NCI-H2227 treated with DMSO at 0.1 percent for 48 hours (cell line): ENCODE results near the gene AIFM3.
"Not testable (repeated sequence)": the region's sequence is repeated elsewhere in the genome, so short reads cannot be mapped to it uniquely, and the experiment has no call there.

Source experiments
- DNase-seq: peaks from one replicate; lab custom pipeline; 2025; lab: John Stamatoyannopoulos, UW

The AIFM3 gene

DNA sequence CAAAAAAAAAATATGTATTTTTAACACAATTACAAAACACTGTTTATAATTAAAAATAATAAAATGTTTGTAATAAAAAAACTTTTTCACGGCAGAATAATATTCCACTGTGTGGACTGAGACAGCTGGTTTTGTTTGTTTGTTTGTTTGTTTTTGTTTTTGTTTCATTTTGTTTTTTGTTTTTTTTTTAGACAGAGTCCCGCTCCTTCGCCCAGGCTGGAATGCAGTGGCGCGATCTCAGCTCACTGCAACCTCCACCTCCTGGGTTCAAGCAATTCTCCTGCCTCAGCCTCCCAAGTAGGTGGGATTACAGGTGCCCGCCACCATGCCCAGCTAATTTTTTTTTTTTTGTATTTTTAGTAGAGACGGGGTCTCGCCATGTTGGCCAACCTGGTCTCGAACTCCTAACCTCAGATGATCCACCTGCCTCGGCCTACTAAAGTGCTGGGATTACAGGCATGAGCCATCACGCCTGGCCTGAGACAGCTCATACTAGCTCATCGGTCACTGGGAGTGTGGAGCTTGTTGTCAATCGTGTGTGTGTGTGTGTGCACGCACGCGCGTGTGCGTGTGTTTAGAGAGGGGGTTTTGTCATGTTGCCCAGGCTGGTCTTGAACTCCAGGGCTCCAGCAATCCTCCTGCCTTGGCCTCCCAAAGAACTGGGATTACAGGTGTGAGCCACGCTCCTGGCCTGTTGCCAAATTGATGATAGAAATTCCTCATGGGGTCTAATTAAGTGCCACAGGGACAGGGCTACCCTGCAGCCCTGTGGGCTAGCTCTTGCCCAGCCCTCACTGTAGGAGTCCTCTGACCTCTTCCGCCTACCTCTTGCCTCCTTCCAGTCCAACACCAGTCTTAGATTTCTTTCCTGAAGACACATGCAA is 7.2 kb upstream of the AIFM3 start:
- no peak for DNase-seq

GRCh38 chr22:20960609-20961008 is 6.4 kb upstream of the AIFM3 start:
- no peak for DNase-seq

DNA sequence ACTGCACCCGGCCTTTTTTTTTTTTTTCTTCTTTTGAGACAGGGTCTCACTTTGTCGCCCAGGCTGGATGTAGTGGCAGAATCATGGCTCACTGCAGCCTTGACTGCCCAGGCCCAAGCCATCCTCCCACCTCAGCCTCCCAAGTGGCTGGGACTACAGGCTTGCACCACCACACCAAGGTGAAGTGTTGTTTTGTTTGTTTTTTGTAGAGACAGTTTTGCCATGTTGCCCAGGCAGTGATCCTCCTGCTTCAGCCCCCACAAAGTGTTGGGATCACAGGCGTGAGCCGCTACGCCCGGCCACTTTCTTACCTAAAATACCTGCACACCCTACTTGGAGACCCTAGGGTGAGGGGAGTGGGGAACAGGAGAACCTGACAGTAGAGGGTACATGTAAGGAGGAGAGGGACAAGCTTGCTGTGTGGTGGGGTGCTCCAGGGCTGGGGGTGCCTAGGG is 4.5 kb upstream of the AIFM3 start:
- DNase-seq: no peak

DNA sequence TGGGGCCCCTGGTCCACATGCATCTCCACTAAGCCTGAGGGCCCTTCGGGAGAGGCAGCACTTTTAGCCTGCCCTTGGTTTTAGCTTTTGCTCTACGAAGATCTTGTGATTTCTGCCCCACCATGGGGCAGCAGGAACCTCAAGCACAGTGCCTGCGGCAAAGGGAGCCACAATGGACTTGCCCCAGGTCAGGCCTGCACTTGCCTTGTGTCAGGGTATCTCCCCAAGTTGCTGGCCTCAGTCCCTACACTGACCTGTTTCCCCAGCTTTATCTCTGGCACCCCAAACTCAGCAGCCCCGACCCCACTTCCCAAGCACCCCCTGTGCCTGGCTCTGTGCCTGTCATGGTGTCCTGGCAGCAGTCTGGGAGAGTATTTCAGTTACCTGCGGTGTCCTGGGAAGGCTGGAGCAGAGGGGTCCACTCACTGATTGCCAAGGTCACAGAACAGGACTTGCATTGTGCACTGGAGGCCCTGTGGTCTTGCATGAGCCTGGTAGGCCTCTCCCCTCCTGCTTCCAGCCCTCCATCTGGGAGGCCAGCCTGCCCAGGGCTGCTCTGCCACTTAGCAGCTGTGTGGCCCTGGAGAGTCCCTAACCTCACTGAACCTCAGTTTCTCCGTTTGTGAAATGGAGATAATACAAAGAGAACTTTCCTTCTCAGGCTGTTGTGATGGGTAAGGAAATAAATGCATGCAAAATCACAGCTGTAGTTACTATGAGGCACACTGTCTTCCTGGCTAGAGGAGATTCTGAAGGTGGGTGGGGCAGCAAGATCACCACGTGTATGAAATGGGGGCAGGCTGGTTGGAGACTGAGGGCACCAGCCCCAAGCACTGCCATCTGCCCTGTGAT is 3.6 kb upstream of the AIFM3 start:
- no peak for DNase-seq

DNA sequence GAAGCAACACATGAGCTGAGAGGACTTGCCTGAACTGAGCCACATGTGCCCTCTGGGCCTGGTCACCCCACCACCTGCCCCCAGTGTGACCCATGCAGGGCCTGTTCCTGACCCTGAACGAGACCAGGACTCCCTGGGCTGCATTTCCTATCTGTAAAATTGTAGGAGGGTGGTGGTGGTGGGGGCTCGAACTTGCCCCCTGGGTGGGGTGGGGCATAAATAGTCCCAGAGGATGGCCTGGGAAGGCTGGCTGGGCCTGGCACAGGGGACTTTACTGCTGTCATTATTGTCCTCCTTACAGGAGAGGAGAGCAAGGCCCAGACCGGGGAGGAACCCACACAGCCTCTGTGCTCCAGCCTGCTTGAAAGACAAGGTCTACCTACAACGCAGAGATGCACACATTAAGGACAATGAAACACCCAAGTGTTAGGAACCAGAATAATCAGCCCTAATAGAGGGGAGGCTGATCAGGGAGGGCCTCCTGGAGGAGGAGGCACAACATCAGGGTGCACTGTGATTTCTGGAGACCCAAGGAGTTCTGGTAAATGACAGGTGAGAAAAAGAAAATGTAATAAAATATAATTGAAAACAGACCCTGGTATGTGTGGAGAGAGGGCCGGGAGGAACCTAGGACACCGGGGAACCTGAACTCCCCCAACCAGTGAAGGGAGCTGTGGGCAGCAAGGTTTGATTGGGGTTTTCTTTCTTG is 2.8 kb upstream of the AIFM3 start:
- no peak for DNase-seq

- no peak for DNase-seq
Measured at GRCh38 chr22:20964799-20965103, 2.3 kb upstream of the AIFM3 start.

DNA sequence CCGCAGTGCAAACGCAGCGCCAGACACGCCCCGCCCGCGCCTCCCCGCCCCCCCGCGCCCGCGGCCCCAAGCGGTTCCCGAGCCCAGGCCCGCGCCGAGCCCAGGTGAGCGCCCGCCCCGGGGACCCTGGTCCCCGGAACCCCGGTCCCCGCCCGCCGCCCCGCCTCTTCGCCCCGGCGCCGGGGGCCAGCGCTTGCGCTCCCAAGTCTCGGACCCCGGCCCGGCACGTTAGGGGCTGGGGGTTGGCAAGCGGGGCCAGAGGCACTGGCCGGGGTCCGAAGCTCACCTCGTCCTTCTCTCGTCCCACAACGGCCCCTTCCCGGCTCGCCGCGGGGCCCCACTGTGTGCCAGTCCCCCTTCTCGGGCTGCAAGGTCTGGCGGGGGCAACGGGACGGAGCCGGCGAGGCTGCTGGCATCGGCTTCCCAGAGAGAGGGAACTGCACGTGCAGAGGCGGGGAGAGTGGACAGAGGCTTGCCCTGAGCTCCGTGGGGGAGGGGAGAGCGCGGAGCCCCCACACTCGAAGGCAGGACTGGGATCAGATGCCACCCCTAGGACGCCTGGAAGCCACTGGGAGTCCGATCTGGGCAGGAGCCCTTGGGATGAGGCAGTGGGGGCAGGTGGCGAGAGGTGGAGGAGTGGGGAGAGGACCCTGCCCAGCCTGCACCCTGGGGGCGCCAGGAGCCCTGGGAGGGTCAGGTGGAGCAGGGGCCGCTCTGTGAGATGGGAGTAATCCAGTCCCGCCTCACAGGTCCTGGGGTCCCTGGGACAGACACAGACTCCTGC is 1.8 kb upstream of the AIFM3 start:
- DNase-seq: no peak

DNA sequence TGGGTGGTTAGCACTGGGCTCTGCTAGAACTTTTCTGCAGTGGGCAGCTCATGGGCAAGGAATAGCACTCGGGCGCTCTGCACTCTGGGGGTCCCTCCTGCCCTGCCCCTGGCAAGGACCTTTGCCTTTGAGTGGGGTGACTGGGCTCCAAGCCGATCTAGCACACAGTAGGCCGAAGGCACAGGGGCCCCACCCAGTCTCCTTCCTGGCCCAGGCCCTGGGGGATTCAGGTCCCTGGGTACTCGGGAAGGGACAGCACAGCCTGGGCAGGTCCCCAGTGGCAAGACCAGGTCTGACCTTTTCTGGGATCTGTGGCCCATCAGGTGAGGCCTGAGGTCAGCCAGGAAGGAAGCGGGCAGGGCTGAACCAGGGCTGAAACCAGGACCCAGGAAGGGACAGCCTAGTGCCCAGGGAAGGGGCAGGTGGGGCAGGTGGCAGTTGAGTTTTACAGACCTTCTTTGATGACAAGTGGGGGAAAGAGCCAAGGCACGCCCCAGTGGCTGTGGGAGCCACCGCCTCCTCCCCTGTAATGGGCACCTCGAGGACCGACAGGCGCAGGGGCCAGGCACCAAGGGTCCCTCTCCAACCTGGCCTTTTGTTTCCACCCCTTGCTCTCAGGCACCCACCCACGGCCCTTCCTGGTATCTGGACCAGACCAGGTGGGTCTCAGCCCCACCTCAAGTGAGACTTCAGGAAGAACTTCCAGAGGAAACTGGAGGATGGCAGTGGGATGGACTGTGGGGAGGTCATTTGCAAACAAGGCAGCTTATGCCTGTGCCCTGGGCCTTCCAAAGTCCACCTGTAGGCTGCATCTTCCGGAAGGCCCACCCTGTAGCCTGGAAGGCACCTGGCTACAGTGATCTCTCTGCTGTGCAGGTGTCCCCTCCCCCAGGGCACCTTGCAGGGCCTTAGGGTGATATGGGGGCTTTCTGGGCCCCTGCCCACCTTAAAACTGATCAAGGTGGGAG is 883 bp upstream of the AIFM3 start:
- DNase-seq: no peak

- DNase-seq: no peak
Measured at GRCh38 chr22:20967697-20968211, 699 bp downstream of the AIFM3 start.

DNA sequence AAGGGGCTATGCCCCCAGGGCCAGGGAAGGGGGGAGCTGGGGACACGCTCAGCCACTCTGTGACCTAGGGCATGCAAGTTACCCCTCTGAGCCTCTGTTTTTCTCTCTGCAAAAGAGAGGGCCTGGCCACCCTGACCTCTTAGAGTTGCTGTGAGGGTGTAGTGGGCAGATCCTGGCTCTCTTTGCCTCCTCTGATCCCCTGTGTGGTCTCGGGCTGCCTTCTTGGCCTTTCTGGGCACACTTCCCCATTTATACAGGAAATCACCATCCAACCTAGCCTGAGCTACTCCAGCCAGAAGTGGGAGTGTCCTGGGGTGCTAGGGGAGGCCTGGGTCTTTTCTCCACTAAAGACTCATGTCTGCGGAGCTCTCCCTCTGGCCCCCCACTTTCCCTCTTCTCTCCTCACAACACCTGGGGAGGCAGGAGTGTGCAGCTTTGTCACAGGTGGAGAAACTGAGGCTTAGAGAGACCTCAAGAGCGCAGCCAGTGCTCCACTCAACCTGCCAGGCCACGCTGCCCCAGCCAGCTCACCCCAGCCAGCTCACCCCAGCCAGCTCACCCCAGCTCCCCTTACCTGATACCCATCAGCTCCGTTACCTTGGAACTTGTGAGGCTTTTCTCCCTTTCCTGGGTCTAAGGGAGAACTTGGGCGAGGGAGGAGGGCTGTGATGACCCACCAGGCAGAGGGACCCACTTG is 1.4 kb downstream of the AIFM3 start:
- DNase-seq: no peak

DNA sequence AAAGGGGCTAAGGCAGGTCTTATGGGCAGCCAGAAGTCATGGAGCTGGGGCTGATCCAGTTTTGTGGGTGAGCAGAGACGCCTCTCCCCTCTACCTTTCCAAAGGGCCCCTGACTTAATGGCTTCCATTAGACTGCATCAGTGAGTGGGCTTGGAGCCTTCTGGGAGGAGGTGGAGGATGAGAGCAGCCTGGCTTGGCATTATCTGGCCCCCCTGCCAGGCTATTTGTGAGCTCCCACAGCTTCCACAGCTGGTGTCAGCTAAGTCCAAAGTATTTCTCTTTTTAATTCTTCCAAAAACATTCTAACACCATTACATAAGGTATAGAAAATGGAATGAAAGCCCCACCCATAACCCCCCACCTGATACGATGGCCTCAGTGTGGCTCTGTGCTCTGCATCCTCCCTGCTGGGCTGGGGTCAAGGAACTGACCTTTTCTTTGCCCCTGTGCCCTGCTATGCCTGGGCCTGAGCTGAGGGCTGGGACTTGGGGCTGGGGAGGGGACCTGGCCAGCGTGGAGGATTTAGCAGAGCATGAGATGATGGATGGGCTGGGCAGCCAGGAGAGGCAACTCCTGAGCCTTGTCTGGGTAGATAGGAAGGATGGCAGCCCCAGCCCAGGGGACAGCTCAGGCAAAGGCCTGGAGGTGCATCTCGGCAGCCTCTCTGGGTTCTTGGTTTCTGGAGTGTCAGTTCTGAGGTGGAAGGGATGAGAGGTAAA is 4.0 kb downstream of the AIFM3 start:
- DNase-seq: no peak

DNA sequence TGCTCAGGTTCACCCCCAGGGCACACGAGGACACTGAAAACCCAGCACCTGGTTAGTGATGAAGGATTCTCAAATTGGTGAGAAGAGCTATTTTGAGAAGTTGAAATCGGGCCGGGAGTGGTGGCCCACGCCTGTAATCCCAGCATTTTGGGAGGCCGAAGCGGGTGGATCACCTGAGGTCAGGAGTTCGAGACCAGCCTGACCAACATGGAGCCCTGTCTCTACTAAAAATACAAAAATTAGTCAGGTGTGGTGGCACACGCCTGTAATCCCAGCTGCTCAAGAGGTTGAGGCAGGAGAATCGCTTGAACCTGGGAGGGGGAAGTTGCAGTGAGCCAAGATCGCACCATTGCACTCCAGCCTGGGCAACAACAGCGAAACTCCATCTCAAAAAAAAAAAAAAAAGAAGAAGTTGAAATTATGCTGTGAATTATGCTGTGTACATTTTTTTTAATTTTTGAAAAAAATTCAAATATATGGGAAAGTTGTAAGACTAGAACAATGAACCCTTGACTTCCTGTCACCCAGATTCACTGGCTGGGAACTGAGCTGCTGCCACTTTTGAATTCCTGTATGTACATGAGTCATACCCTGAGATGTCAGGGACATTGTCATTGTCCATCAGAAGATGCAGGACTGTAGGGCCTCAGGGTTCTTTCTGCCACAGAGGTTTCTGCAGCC is 5.1 kb downstream of the AIFM3 start:
- DNase-seq: not testable (repeated sequence)

GRCh38 chr22:20972933-20973577 is 6.0 kb downstream of the AIFM3 start:
- no peak for DNase-seq

DNA sequence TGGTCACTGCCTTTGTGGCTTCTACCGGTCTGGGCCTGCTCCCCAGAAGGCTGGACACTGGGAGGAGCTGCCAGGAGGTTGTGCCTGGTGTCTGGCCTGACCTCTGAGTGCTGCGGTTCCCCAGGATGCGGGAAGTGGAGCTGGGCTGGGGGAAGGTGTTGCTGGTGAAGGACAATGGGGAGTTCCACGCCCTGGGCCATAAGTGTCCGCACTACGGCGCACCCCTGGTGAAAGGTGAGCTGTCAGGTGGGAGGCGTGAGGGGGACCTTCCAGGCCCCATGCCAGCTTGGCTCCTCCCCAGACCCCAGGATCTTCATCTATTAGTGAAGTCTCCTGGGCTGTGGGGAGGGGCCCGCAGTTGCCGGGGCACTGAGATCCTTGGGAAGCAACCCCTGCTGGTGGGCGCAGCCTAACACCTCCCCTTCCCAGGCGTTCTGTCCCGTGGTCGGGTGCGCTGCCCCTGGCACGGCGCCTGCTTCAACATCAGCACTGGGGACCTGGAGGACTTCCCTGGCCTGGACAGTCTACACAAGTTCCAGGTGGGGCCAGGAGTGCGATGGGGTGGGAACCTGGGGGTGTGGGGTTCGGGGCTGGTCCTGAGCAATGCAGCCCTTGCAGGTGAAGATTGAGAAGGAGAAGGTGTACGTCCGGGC is 6.7 kb downstream of the AIFM3 start:
- no peak for DNase-seq

GRCh38 chr22:20974336-20974955 is 7.4 kb downstream of the AIFM3 start:
- no peak for DNase-seq

GRCh38 chr22:20975541-20976290 is 8.7 kb downstream of the AIFM3 start:
- no peak for DNase-seq
